Muscle layer of duodenum (tissue), 2 donors: ENCODE measurements around the gene DTX2.
"Not testable (repeated sequence)": the region's sequence is repeated elsewhere in the genome, so short reads cannot be mapped to it uniquely, and the experiment has no call there.

Experiments
- H3K27ac ChIP-seq: one replicate; pipeline ENCODE4 v1.7.0; 2013; ENCODE audit warnings: mild to moderate bottlenecking, low read length
- H3K27me3 ChIP-seq: one replicate; pipeline ENCODE4 v1.7.0; 2013; ENCODE audit warnings: low read depth, mild to moderate bottlenecking, control low read depth, low read length
- H3K36me3 ChIP-seq, 2 donors: one replicate each; pipeline ENCODE4 v1.7.0; 2013; ENCODE audit warnings: low read length in 2 of 2, control low read depth in 1 of 2, mild to moderate bottlenecking in 1 of 2; ENCODE audit not compliant: insufficient read depth in 2 of 2, control insufficient read depth in 1 of 2
- H3K4me1 ChIP-seq, 2 donors: one replicate each; pipeline ENCODE4 v1.7.0; 2013; ENCODE audit warnings: low read length in 2 of 2, mild to moderate bottlenecking in 2 of 2, control low read depth in 1 of 2, moderate library complexity in 1 of 2; ENCODE audit not compliant: insufficient read depth in 2 of 2, control insufficient read depth in 1 of 2
- H3K4me3 ChIP-seq, 2 donors: one replicate each; pipeline ENCODE4 v1.7.0; 2013; ENCODE audit warnings: low read length in 2 of 2, low read depth in 1 of 2, mild to moderate bottlenecking in 1 of 2
- H3K9me3 ChIP-seq, 2 donors: one replicate each; pipeline ENCODE4 v1.7.0; 2013; ENCODE audit warnings: low read length in 2 of 2, control low read depth in 1 of 2, mild to moderate bottlenecking in 1 of 2; ENCODE audit not compliant: control insufficient read depth in 1 of 2
- donor health status: healthy.

Gene DTX2

DNA sequence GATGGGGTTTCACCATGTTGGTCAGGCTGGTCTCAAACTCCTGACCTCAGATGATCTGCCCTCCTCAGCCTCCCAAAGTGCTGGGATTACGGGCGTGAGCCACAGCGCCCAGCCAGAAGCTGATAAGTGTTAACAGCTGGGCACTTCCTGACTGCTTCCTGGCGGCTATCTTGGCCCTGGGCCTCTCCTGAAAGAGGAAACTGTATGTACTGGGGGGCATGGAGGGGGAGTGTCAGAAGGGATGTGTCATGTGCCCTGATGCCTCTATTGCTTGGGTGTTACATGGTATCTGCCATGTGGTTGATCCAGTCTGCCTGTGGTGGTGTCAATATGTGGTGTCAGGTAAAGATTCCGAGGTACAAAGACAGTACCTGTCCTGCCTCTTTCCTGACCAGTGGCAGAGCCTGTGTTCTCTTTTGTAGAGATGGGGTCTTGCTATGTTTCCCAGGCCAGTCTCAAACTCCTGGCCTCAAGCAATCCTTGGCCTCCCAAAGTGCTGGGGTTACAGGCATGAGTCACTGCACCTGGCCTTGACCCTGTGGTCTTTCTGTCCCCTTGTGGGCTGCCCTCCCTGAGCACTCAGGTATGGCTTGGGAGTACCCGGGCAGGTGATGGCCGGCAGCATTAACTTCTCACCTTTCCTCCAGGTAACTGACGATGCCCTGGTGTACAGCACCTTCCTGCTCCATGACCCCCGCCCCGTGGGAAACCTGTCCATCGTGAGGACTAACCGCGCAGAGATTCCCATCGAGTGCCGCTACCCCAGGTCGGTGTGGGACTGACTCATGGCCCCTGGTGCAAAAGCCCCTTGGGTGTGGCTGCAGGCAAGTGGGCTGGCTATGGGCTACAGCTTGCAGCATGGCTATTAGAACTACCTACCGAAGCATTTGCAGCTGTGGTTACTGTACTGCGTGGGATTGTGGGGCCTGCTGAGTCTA, 32.4 kb upstream of the DTX2 start:
- Histone ChIP-seq H3K4me3 (no peak overlapping the region), H3K4me1 (no peaks in the 10 kb centered on the region), H3K9me3 (no peaks in the 10 kb centered on the region)

GRCh38 chr7:76430211-76430610, 31.3 kb upstream of the DTX2 start:
- H3K36me3 ChIP-seq = no peaks in the 10 kb centered on the region
- H3K4me3 ChIP-seq = no peak overlapping the region
- H3K9me3 ChIP-seq = no peaks in the 10 kb centered on the region
- no peaks in the 10 kb centered on the region for H3K27me3 ChIP-seq
- H3K4me1 ChIP-seq = no peaks in the 10 kb centered on the region
- no peak overlapping the region for H3K27ac ChIP-seq

More for the DNA sequence above, 32.4 kb upstream of the DTX2 start:
- no peaks in the 10 kb centered on the region for H3K27me3 ChIP-seq
- no peaks in the 10 kb centered on the region for H3K36me3 ChIP-seq
- H3K27ac ChIP-seq = no peak overlapping the region

DNA sequence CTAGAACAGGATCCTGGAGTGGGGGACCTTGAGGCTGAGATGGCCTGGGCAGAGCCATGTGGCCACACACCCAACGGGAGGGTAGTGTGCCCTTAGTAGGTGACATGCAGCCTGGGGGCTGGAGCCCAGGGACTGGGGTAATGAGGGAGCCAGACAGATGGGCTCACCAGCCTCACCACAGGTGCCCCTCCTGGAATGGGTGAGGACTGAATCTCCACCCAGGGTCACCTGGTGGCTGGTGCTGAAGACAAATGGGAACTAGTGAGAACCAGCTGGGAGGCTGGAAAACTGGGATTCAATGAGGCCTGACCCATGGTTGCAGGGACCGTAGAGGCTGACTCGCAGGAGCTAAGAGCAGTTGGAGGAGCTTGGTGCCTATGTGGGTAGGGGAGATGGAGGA, 30.7 kb upstream of the DTX2 start:
- Histone ChIP-seq H3K36me3 (no peaks in the 10 kb centered on the region), H3K4me1 (no peaks in the 10 kb centered on the region), H3K4me3 (no peak overlapping the region), H3K27me3 (no peaks in the 10 kb centered on the region), H3K9me3 (no peaks in the 10 kb centered on the region), H3K27ac (no peak overlapping the region)

- not testable (repeated sequence) for H3K4me1 ChIP-seq, H3K4me3 ChIP-seq, H3K9me3 ChIP-seq, H3K27me3 ChIP-seq, H3K27ac ChIP-seq, H3K36me3 ChIP-seq
These were observed 23.6 kb upstream of the DTX2 start for GRCh38 chr7:76437873-76438272.

DNA sequence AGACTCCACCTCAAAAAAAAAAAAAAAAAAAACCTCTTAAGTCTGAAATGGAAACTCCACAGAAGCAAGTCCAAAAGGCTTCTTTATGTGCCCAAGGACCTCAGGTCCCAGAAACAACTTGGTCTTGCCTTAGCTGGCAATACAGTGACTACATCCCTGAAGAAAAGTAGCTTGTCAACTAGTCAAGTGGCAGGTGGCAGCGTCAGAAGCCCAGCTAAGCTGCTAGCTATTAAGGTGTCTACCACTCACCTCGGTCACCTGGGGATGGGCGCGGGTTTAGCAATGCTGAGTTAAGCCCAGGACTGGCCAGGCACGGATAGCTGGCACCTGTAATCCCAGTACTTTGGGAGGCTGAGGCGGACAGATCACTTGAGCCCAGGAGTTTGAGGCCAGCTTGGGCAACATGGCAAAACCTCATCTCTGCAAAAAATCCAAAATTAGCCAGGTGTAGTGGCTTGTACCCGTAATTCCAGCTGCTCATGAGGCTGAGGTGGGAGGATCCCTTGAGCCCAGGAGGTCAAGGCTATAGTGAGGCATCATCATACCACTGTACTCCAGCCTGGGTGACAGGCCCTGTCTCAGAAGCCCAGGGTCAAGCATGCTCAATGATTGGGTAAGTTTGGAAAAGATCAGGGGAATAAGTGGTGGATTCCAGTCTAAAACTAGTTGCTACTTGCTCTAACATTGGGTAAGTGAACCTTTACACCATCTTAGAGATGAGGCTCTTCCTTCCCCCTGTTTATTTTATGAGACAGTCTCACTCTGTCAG, 22.2 kb upstream of the DTX2 start:
- not testable (repeated sequence) for H3K36me3 ChIP-seq, H3K4me3 ChIP-seq, H3K27ac ChIP-seq, H3K9me3 ChIP-seq, H3K4me1 ChIP-seq, H3K27me3 ChIP-seq

GRCh38 chr7:76440404-76440803, 21.1 kb upstream of the DTX2 start:
- H3K4me1 ChIP-seq, H3K36me3 ChIP-seq, H3K27me3 ChIP-seq, H3K27ac ChIP-seq, H3K4me3 ChIP-seq, H3K9me3 ChIP-seq: not testable (repeated sequence)

DNA sequence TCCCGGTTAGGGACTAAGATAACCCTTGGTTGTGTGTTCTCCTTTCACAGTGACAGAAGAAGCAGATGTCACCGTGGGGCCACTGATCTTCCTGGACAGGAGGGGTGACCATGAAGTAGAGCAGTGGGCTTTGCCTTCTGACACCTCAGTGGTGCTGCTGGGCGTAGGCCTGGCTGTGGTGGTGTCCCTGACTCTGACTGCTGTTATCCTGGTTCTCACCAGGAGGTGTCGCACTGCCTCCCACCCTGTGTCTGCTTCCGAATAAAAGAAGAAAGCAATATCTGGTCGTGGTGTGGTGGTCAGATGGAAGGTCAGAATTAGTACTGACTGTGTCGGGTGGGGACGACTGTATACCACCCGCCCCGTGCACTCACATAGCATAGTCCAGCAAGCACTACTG, 19.7 kb upstream of the DTX2 start:
- H3K4me3 ChIP-seq, H3K9me3 ChIP-seq, H3K36me3 ChIP-seq, H3K27ac ChIP-seq, H3K4me1 ChIP-seq, H3K27me3 ChIP-seq: not testable (repeated sequence)

GRCh38 chr7:76442664-76443446, 18.7 kb upstream of the DTX2 start:
- not testable (repeated sequence) for H3K36me3 ChIP-seq, H3K27me3 ChIP-seq, H3K9me3 ChIP-seq, H3K27ac ChIP-seq, H3K4me1 ChIP-seq, H3K4me3 ChIP-seq

DNA sequence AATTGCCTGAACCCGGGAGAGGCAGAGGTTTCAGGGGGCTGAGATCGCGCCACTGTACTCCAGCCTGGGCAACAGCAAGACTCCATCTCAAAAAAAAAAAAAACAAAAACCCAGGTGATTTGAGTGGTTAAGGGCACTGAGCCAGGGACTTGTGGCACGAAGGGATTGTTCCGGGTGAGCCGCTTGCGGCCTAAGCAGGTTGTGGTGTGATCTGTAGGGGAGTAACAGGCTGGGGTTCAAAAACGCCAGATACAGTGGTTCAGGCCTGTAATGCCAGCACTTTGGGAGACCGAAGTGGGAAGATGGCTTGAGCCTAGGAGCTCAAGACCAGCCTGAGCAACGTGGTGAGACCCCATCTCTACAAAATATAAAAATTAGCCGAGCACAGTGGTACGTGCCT, 17.7 kb upstream of the DTX2 start:
- not testable (repeated sequence) for H3K36me3 ChIP-seq, H3K4me3 ChIP-seq, H3K27me3 ChIP-seq, H3K4me1 ChIP-seq, H3K9me3 ChIP-seq, H3K27ac ChIP-seq

- H3K27me3 ChIP-seq, H3K4me1 ChIP-seq, H3K36me3 ChIP-seq, H3K27ac ChIP-seq, H3K9me3 ChIP-seq, H3K4me3 ChIP-seq: not testable (repeated sequence)
These were observed 15.9 kb upstream of the DTX2 start for GRCh38 chr7:76445577-76446008.

- H3K4me1 ChIP-seq, H3K4me3 ChIP-seq, H3K27me3 ChIP-seq, H3K36me3 ChIP-seq, H3K9me3 ChIP-seq, H3K27ac ChIP-seq: not testable (repeated sequence)
These were observed 4.5 kb upstream of the DTX2 start for GRCh38 chr7:76457017-76457416.
